DMS153 (cell line): ENCODE data around the gene SNX25.
"Not testable (repeated sequence)": the region's sequence is repeated elsewhere in the genome, so short reads cannot be mapped to it uniquely, and the experiment has no call there.

ENCODE experiments used
- DNase-seq: peaks from one replicate; lab custom pipeline; 2025; lab: John Stamatoyannopoulos, UW

Gene SNX25

GRCh38 chr4:185232370-185232769, 23.0 kb downstream of the SNX25 start:
- no peak for DNase-seq

DNA sequence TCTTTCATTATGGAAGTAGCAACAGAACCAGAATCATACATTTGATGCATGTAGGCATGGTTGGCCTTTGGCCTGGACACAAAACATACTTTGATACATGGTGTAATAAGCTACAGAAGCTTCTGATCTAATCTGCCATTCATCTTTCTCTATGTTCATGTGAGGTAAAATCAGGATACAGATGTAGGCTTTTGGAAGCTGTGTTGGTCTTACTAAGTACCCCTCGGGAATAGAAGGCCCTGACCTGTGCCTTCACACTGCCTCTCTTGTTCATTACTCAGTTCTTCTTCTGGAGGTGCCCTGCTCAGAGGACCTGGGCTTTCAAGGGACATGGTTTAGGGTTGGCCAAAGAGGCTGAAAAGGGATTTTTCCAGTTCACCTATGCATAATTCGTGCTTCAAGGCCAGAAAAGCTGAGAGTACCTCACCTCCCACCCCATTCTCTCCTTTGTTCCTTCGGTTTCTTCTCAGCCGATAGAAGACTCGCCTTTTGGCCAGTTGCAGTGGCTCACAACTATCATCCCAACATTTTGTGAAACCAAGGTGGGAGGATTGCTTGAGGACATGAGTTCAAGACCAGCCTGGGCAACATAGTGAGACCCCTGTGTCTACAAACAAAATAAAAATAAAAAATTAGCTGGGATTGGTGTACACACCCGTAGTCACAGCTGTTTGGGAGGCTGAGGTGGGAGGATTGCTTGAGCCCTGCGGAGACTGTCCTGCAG, 25.9 kb downstream of the SNX25 start:
- DNase-seq = no peak

GRCh38 chr4:185235843-185236503, 26.6 kb downstream of the SNX25 start:
- DNase-seq = no peak

DNA sequence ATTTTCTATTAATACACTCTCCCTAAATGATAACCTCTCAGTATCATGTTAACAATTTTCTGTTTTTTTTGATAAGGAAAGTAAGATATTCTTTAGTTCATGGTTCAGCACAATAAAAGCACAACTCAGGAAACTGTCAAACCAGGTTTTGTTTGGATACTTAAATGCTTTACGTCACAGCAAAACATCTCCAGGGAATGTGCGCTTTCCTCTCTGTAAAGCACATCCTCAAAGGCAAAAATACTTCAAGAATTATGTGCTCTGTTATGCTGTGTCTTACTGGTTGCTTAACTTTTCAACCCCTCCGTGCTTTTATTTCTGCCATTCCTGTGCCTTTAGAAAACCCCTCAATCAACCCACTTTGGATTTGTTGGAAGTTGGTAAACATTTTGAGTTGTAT, 27.8 kb downstream of the SNX25 start:
- DNase-seq = no peak

DNA sequence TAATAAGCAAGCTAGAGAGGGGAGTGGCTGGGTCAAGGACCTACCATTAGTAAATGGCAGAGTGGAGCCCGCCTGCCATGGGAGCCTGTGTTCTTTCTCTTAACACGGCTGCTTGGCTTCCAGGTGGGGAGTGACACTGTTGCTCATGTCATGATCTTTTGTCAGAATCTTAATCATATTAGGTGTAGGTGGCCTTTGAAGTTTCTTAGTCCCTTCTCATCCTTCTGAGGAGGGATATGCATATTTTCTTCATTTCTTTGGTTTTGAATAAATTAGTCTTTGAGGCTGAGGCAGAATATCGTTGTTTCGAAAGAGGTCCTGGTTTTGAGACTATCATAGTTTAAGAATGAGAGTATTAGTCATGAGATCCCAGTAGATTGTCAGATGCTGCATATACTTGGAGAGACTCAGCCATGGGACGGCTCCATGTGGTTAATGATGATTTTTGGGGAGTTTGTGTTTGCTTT, 28.9 kb downstream of the SNX25 start:
- DNase-seq = no peak

GRCh38 chr4:185238750-185239149, 29.4 kb downstream of the SNX25 start:
- no peak for DNase-seq

DNA sequence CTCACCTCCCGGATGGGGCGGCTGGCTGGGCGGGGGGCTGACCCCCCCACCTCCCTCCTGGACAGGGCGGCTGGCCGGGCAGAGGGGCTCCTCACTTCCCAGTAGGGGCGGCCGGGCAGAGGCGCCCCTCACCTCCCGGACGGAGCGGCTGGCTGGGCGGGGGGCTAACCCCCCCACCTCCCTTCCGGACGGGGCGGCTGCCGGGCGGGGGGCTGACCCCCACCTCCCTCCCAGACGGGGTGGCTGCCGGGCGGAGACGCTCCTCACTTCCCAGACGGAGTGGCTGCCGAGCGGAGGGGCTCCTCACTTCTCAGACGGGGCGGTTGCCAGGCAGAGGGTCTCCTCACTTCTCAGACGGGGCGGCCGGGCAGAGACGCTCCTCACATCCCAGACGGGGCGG, 31.1 kb downstream of the SNX25 start:
- not testable (repeated sequence) for DNase-seq

DNA sequence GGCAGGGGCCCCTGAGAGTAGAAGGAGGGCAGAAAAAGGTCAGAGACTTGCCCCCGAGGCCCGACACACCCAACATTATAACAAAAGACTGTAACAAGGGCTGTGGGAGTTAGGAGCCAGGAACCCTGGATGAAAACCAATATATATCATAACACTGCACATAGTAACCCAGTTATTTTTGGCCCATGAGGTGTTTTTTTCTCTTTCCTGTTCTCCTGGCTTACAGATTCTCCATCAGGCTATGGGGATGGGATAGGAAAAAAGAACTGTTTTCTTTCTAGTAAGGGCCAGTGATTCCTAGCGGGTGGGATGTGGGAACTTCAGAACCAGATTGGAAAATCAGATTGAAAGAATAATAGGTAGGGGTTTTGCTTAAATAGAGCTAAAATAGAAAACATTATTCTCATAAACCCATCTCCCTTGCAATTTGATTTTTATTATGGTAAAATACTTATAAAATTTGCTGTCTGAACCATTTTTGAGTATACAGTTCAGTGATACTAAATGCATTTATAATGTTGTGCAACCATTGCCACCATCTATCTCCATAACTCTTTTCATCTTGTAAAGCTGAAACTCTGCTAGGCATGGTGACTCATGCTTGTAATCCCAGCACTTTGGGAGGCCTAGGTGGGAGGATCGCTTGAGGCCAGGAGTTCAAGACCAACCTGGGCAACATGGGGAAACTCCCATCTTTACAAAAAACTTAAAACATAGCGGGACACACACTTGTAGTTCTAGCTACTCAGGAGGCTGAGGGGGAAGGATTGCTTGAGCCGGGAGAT, 33.5 kb downstream of the SNX25 start:
- DNase-seq = no peak

DNA sequence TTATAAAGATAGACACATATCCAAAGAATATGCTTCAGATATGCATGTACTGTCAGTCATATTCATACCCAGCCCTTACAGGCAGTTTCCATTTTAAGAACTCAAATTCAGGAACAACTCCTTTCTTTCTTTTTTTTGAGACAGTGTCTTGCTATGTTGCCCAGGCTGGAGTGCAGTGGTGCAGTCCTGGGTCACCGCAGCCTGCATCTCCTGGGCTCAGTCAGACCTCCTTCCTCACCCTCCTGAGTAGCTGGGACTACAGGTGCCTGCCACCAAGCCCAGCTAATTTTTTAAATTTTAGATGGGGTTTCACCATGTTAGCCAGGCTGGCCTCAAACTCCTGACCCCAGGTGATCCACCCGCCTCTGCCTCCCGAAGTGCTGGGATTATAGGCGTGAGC, 34.5 kb downstream of the SNX25 start:
- no peak for DNase-seq

DNA sequence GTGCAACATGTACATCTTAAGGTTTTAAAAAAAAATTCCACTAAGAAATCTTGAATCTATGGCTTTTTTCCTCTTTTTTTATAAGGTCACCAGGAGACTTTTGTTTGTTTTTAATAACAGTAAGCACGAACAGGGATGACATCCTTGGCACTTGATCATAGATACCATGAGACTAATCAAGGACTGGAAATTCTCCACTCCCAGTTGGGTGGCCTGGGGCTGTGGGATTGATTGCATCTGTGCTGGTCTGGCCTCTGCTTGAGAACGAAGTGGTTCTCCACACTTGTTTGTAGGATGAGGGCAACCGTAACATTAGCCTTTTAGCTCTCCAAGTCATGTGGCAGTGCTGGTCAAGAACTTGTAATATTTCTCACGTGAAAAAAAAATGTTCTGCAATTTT, 35.4 kb downstream of the SNX25 start:
- DNase-seq = no peak

DNA sequence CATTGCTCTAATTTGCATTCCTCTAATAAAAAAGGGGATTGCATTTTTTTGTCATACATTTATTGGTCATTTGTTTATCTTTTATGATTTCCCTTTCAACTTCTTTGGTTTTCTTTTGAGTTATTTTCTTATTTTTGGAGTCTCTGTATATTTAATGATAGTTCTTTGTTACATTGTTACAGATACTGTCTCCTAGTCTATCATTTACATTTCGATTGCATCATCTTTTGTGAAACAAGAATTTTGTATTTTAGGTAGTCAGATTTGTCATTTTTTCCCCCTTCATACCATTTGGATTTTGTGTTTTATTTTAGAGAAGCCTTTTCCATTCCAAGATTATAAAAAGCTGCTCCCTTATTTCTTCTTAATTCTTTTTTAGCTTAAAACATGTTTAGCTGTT, 37.1 kb downstream of the SNX25 start:
- no peak for DNase-seq

GRCh38 chr4:185247151-185247550, 37.8 kb downstream of the SNX25 start:
- DNase-seq = no peak

DNA sequence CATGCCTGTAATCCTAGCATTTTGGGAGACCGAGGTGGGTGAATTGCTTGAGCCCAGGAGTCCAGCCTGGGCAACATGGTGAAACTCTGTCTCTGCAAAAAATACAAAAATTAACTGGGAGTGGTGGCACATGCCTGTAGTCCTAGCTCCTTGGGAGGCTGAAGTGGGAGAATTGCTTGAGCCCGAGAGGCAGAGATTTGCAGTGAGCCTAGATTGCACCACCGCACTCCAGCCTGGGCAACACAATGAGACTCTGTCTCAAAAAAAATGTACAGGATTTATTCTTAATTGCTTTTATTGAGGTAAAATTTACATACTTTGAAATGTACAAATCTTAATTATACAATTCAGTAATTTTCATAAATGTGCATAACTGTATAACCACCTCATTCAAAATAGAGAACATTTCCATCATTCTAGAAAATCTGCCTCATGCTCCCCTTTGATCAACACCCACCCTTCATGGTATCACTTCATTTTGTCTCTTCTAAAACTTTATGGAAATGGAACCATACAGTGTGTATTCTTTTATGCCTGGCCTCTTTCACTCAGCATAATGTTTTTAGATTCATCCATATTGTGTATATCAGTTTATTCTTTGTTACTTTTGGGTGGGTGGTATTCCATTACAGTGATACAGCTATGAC, 39.1 kb downstream of the SNX25 start:
- DNase-seq = no peak

DNA sequence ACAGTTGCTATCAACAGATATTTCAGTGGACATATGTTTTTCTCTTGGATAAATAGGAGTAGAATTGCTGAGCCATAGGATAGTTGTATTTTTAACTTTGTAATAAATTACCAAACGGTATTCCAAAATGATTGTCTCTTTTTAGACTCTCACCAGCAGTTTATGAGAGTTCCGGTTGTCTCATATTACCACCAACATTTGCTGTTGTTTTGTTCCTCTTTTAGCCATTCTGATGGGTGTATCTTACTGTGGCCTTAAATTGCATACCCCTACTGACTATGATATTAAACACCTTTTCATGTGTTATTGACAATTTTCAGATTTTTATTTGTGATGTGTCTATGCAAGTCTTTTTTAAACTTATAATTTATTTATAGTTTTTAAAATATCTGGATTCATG, 39.7 kb downstream of the SNX25 start:
- DNase-seq = no peak

DNA sequence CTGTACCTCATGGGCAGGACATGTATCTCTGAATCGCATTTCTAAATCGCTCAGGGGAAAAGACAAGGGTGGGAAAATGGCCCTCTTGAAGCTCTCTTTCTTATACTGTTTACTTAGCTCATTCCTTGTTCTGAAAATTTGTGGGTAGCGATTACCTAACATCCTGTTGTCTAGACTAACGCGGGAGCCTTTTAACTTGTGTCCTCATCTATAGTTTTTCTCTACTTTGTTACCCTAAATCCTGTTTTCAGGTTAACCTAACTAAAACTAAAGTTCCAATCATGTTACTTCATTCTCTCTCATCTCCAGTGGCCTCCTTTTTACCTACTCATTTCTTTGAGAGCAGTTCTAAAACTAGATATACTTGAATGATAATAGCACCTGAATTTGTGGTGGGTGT, 45.0 kb downstream of the SNX25 start:
- DNase-seq = no peak

GRCh38 chr4:185255868-185256267, 46.5 kb downstream of the SNX25 start:
- DNase-seq = no peak

- no peak for DNase-seq
Observed at GRCh38 chr4:185256446-185256845, 47.0 kb downstream of the SNX25 start.

DNA sequence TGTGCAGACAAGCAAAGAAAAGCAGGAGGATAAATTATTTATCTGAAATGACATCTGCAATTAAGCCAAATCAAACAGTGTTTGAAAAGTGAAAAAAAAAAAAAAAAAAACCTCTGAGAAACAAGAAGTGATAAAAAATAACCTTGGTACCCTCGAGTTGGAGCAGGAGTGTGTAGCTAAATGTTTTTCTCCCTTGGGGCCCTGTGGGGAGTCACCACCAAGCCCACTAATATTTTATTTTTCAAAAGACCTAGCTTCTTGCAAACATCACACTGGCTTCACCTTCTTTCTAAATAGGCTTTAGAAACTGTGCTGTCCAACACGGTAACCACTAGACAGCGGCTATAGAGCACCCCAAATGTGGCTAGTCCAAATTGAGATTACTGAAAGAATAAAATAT, 47.7 kb downstream of the SNX25 start:
- DNase-seq = no peak

DNA sequence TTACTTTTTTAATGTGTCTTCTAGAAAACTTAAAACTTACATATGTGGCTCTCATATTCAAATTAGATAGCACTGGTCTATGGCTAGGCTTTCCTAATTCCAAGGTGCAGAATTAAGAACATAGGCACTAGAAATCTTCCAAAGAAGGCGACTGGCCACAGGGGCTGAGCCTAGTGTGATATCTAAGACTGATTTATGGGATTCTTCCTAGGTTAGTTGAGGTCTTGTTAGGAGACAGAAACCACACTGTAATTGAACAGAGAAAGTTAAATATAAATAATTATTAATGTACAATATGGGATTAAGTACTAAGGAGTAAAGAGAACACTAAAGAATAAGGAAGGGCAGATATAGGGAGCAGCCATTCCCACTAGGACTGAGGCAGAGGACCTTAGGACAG, 48.3 kb downstream of the SNX25 start:
- no peak for DNase-seq

GRCh38 chr4:185258741-185259140, 49.3 kb downstream of the SNX25 start:
- peak; percentile 39 for DNase-seq

GRCh38 chr4:185259719-185260118, 50.3 kb downstream of the SNX25 start:
- no peak for DNase-seq

DNA sequence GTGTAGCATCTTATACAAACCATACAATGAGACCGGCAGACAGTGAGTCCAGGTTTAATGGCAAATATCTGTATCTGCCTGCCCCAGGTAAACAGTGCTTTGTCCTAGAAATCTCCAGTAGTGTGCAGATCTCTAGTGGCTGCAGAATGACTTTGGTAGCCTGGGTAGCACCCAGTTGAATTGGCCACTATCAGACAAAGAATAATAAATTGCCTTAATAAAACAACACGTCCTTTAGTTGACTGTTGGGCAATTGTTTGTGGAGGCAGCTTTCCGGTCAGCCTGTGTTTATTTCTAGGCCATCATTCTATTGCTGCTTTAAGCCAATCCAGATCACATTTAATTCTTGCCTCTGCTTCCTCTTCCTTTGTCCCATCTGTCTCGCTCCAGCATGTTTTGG, 52.5 kb downstream of the SNX25 start:
- peak; percentile 76 for DNase-seq

GRCh38 chr4:185263419-185263818, 54.0 kb downstream of the SNX25 start:
- DNase-seq = no peak
